GM10248 (cell line): ENCODE results near the gene SETBP1.
"Not testable (repeated sequence)": the region's sequence is repeated elsewhere in the genome, so short reads cannot be mapped to it uniquely, and the experiment has no call there.

Experiments
- CTCF ChIA-PET: fragments of 300-600 bp; sonication (Branson Sonifier 250); formaldehyde crosslinking; extraction: SDS; loops from one replicate; lab custom pipeline; 2021; ENCODE audit warnings: antibody characterized with exemption; lab: Yijun Ruan, JAX
- POLR2A ChIA-PET: fragments of 350-650 bp; sonication (Branson Sonifier 250); formaldehyde crosslinking; extraction: SDS; loops from one replicate; lab custom pipeline; 2020; ENCODE audit warnings: antibody characterized with exemption; lab: Yijun Ruan, JAX
- DNase-seq: peaks from one replicate; pipeline ENCODE4 v3.0.0; 2012; ENCODE audit errors: extremely low spot score
- TF ChIP-seq, protein P1 (sequence below): IDR thresholded peaks from 2 replicates; pipeline ENCODE4 v1.5.1; 2012; ENCODE audit warnings: mild to moderate bottlenecking, low read depth; ENCODE audit errors: extremely low read depth, missing control alignments, control extremely low read depth

The SETBP1 gene

DNA sequence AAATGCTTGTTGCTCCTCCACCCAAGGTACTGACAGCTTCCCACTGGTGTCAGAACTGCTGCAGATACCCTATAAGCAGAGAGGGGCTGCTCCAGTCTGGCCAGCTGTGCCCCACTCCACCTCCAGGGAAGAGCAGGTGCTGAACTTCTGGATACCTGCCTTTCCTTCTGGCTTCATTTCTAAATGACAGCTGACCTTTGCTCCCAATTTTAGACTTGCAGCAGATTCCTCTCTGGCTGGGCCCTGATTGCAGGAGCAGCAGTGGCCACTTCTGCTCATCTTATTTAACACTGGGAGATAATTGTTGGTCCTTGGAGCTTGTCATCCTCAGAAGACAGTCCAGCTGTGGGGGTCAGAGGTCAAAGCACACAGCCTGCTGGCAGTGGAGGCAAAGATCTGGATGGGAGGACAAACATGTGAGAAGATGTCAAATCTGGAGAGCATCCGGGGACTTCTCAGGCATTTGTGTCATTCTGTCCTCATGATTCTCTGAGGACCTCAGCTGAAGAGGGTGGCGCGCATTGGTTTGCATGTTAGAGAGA, 38.9 kb downstream of the SETBP1 start:
- ChIA-PET POLR2A (no interaction called here), CTCF (interaction anchor here (1.3 to 2.9 kb wide), 2 partner anchors 9 to 10 kb away, joined by 6 to 8 read pairs; no protein-coding TSS in a partner anchor)
- DNase-seq = no peak
- TF ChIP-seq, protein P1, sequence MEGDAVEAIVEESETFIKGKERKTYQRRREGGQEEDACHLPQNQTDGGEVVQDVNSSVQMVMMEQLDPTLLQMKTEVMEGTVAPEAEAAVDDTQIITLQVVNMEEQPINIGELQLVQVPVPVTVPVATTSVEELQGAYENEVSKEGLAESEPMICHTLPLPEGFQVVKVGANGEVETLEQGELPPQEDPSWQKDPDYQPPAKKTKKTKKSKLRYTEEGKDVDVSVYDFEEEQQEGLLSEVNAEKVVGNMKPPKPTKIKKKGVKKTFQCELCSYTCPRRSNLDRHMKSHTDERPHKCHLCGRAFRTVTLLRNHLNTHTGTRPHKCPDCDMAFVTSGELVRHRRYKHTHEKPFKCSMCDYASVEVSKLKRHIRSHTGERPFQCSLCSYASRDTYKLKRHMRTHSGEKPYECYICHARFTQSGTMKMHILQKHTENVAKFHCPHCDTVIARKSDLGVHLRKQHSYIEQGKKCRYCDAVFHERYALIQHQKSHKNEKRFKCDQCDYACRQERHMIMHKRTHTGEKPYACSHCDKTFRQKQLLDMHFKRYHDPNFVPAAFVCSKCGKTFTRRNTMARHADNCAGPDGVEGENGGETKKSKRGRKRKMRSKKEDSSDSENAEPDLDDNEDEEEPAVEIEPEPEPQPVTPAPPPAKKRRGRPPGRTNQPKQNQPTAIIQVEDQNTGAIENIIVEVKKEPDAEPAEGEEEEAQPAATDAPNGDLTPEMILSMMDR = no peak

DNA sequence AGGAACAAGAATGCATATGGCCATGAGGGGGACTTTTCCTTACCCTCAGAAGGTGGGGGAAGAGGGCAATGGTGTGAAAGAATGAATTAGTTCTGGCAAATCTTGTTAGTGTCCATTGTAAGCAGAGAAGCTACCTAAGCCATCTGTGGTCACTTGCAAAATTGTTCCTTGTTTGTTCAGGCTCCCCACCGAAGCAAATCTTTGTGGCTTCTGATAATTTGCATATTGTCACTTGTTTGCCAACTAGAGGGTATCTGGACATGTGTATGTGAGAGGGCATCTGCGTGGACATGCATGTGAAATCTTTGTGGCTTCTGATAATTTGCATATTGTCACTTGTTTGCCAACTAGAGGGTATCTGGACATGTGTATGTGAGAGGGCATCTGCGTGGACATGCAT, 41.1 kb downstream of the SETBP1 start:
- POLR2A ChIA-PET = not testable (repeated sequence)
- CTCF ChIA-PET = interaction anchor here (1.2 to 1.5 kb wide), 2 partner anchors 174 to 491 kb away, joined by 3 to 4 read pairs; no protein-coding TSS in a partner anchor

DNA sequence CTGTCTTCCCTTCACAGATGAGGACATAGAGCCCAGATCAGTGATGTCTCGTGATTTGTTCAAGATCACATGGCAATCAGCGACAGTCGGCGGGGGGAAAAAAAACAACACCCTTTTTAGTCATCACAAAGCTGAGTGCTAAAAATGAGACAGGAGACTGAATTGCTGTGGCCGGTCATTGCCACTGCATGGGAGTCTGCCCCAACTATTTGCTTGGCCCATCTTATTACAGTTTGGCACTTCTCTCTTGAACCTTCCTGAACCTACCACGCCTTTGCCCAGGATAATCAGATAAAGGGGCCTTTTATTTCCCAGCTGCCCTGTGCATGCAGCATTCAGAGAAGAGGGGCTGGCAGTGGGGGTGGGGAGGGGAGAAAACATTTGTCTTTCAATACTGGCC, 42.7 kb downstream of the SETBP1 start:
- DNase-seq = no peak
- CTCF ChIA-PET = interaction anchor here (0.7 to 1.8 kb wide), 16 partner anchors 9 to 481 kb away, joined by 3 to 8 read pairs (median 3); no protein-coding TSS in a partner anchor

More for the DNA sequence above, 41.1 kb downstream of the SETBP1 start:
- not testable (repeated sequence) for DNase-seq

GRCh38 chr18:44724105-44724778, 43.6 kb downstream of the SETBP1 start:
- TF ChIP-seq, protein P1 = no peak
- ChIA-PET CTCF (interaction anchor here (1.1 to 1.8 kb wide), 9 partner anchors 10 to 189 kb away, joined by 3 to 8 read pairs (median 4); no protein-coding TSS in a partner anchor), POLR2A (no interaction called here)
- DNase-seq = no peak

More for the DNA sequence above, 42.7 kb downstream of the SETBP1 start:
- TF ChIP-seq, protein P1 = peak; percentile 16
- POLR2A ChIA-PET = interaction anchor here (0.6 to 1.0 kb wide), 2 partner anchors 14 to 39 kb away, joined by 5 read pairs; no protein-coding TSS in a partner anchor

DNA sequence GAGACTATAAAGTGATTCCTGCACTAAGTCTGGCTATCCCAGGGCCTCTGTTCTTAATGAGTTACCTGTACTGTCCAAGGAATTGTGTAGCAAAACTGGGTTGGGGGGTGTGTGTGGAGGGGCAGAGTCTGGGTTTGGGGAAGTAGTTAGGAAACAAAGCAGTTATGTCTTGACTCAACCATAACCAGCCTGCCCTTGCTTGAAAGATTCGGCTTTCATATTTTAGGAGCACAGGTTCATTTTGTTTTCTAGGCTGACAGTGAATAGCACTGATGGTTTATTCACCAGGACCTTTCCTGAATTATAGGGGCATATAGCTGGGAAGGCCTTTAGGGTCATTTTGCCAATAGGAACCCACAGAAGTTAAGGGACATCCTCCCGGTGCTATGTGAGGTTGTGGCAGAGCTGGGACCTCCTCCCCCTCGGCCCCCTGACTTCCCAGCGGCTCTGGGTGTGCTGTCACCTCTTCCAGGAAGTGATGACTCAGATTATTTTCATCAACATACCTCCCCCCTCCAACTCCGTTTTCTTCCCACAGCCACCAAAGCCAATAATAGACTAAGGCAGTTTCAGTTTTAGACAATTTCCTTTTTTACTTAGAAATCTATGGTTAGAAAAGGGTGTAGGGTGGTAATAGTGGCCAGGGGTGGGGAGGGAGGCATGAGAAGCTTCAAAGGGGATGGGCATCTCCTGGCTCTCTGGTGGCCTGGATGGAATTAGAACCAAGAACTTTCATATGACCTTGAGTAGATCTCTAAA, 44.8 kb downstream of the SETBP1 start:
- DNase-seq = peak; percentile 43
- TF ChIP-seq, protein P1 = no peak
- POLR2A ChIA-PET = interaction anchor here (0.9 kb wide), 1 partner anchor 34 kb away, joined by 3 read pairs; no protein-coding TSS in a partner anchor
- CTCF ChIA-PET = interaction anchor here (0.7 to 2.1 kb wide), 6 partner anchors 9 to 55 kb away, joined by 3 to 5 read pairs (median 4); no protein-coding TSS in a partner anchor

- ChIA-PET POLR2A (interaction anchor here (0.9 kb wide), 1 partner anchor 34 kb away, joined by 3 read pairs; no protein-coding TSS in a partner anchor), CTCF (interaction anchor here (0.7 to 2.1 kb wide), 7 partner anchors 9 to 71 kb away, joined by 3 to 5 read pairs (median 3); no protein-coding TSS in a partner anchor)
- TF ChIP-seq, protein P1 = no peak
- no peak for DNase-seq
These were observed 45.4 kb downstream of the SETBP1 start for GRCh38 chr18:44726059-44726421.
